Panc1 (cell line): ENCODE results near the gene MYO16.
"Not testable (repeated sequence)": the region's sequence is repeated elsewhere in the genome, so short reads cannot be mapped to it uniquely, and the experiment has no call there.

Source experiments
- CTCF ChIP-seq: fragments of 450-650 bp; IDR thresholded peaks from 2 replicates; pipeline ENCODE4 v1.5.1; 2017; ENCODE audit warnings: mild to moderate bottlenecking
- POLR2AphosphoS5 ChIP-seq: IDR thresholded peaks from 2 replicates; pipeline ENCODE4 v1.6.1; 2012; ENCODE audit warnings: mild to moderate bottlenecking, low read depth, low read length, moderate library complexity
- REST ChIP-seq, 2 experiments: IDR thresholded peaks; 2 replicates each; pipeline ENCODE4 v1.6.1; 2011 to 2012; ENCODE audit warnings: low read depth in 2 of 2, control low read depth in 1 of 2, low read length in 1 of 2, mild to moderate bottlenecking in 1 of 2, moderate library complexity in 1 of 2; ENCODE audit not compliant: insufficient read depth in 1 of 2
- SIN3A ChIP-seq: IDR thresholded peaks from 2 replicates; pipeline ENCODE4 v1.6.1; 2012; ENCODE audit warnings: low read depth, mild to moderate bottlenecking, low read length, moderate library complexity, borderline replicate concordance; ENCODE audit not compliant: insufficient read depth
- TCF7L2 ChIP-seq: IDR thresholded peaks from 2 replicates; pipeline ENCODE4 v1.6.1; 2011; ENCODE audit warnings: mild to moderate bottlenecking, low read depth, low read length, inconsistent platforms

DNA sequence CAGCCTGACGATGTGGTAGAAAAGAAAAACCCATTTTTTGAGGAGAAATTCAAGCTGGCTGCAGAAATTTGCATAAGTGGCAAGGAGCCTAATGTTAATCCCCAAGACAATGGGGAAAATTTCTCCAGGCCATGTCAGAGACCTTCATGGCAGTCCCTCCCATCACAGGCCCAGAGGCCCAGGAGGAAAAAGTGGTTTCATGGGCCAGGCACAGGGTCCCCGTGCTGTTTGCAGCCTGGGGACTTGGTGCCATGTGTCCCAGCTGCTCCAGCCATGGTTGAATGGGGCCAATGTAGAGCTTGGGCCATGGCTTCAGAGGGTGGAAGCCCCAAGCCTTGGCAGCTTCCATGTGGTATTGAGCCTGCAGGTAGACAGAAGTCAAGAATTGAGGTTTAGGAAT, 153.1 kb downstream of the MYO16 start:
- TF ChIP-seq CTCF; SIN3A; POLR2AphosphoS5; REST (IDR thresholded peaks at IDR 0.05; ENCODE audit: insufficient read depth in 1 of 2, low read depth in 2 of 2, low read length in 1 of 2); TCF7L2: not testable (repeated sequence)
